Type B pancreatic cell (in vitro differentiated cells): ENCODE results near the gene FAM193A. TPM values are rescaled to one million over a fixed set of nuclear protein-coding genes. Genes with fewer than 3 reads are reported as not detected.

Experiments
- DNase-seq: peaks from one replicate; pipeline ENCODE4 v3.0.0; 2021; ENCODE audit warnings: mixed read lengths; ENCODE audit not compliant: unreplicated experiment; ENCODE audit errors: extremely low spot score
- H3K27ac Mint-ChIP-seq: 2 replicates; pipeline ENCODE4 v1.8.0; 2021; ENCODE audit warnings: mild to moderate bottlenecking, mixed read lengths
- H3K27me3 Mint-ChIP-seq: 2 replicates; pipeline ENCODE4 v1.8.0; 2021; ENCODE audit warnings: mixed read lengths
- H3K36me3 Mint-ChIP-seq: 2 replicates; pipeline ENCODE4 v1.8.0; 2021; ENCODE audit warnings: mixed read lengths
- H3K4me1 Mint-ChIP-seq: one replicate; pipeline ENCODE4 v1.8.0; 2021; ENCODE audit warnings: mixed read lengths; ENCODE audit not compliant: unreplicated experiment
- H3K4me3 Mint-ChIP-seq: 2 replicates; pipeline ENCODE4 v1.8.0; 2021; ENCODE audit warnings: mild to moderate bottlenecking, mixed read lengths
- H3K9me3 Mint-ChIP-seq: 2 replicates; pipeline ENCODE4 v1.8.0; 2021; ENCODE audit warnings: mixed read lengths
- total RNA-seq: library from RNA; stranded (reverse); gene quantifications from 2 replicates; pipeline ENCODE4 v1.2.1, GENCODE V29; 2021; ENCODE audit warnings: low replicate concordance
- TF ChIP-seq, protein P1 (sequence below): fragments of 200-600 bp; sonication (generic); conservative IDR thresholded peaks from 2 replicates; pipeline ENCODE4 v1.5.0; 2021; ENCODE audit warnings: antibody characterized with exemption, mild to moderate bottlenecking

FAM193A gene
- total RNA-seq, 1 donor from 2014 or later: 37.1 TPM

GRCh38 chr4:2643555-2643954 lies 107.1 kb downstream of the FAM193A start:
- TF ChIP-seq, protein P1, sequence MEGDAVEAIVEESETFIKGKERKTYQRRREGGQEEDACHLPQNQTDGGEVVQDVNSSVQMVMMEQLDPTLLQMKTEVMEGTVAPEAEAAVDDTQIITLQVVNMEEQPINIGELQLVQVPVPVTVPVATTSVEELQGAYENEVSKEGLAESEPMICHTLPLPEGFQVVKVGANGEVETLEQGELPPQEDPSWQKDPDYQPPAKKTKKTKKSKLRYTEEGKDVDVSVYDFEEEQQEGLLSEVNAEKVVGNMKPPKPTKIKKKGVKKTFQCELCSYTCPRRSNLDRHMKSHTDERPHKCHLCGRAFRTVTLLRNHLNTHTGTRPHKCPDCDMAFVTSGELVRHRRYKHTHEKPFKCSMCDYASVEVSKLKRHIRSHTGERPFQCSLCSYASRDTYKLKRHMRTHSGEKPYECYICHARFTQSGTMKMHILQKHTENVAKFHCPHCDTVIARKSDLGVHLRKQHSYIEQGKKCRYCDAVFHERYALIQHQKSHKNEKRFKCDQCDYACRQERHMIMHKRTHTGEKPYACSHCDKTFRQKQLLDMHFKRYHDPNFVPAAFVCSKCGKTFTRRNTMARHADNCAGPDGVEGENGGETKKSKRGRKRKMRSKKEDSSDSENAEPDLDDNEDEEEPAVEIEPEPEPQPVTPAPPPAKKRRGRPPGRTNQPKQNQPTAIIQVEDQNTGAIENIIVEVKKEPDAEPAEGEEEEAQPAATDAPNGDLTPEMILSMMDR: no peak
- peak; percentile 52 for DNase-seq
- H3K36me3 Mint-ChIP-seq: peaks cover 14% of the 10 kb centered on the region
- H3K4me3 Mint-ChIP-seq: no peak overlapping the region
- H3K27me3 Mint-ChIP-seq: no peaks in the 10 kb centered on the region
- no peaks in the 10 kb centered on the region for H3K4me1 Mint-ChIP-seq
- no peaks in the 10 kb centered on the region for H3K9me3 Mint-ChIP-seq
- no peak overlapping the region for H3K27ac Mint-ChIP-seq

DNA sequence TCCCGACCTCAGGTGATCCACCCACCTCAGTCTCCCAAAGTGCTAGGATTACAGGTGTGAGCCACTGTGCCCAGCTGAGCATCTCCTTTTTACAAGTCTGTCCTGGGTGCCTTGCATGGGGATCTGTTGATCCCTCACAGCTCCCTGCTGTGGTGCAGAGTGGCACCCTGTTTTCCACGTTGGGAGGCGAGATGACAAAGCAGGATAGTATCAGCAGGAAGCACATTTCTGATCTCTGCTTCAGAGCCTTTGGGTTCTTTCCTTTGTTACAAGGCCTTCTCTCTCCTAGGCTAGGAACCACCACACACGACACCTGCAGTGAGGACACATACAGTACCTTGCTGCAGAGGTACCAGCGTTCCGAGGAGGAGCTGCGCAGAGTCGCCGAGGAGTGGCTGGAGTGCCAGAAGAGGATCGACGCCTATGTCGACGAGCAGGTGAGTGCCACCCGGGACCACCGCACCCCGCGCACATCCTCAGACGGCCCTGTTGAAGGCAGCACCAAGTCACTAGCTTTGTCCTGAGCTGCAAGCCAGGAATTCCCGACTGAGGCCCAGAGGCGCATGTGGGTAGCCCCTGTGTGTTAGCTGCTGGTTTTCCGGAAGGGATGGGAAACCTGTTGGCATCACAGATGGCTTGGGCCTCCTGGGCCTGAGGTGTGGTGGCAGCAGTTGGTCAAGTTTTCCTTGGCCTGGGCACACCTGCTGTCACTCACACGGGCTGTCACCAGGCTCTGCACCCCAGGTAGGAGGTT lies 110.1 kb downstream of the FAM193A start:
- no peaks in the 10 kb centered on the region for H3K9me3 Mint-ChIP-seq
- H3K27me3 Mint-ChIP-seq: no peaks in the 10 kb centered on the region
- TF ChIP-seq, protein P1: no peak
- no peak overlapping the region for H3K27ac Mint-ChIP-seq
- peaks cover 16% of the 10 kb centered on the region for H3K36me3 Mint-ChIP-seq
- no peak overlapping the region for H3K4me3 Mint-ChIP-seq
- no peak for DNase-seq
- peaks cover 1% of the 10 kb centered on the region for H3K4me1 Mint-ChIP-seq

DNA sequence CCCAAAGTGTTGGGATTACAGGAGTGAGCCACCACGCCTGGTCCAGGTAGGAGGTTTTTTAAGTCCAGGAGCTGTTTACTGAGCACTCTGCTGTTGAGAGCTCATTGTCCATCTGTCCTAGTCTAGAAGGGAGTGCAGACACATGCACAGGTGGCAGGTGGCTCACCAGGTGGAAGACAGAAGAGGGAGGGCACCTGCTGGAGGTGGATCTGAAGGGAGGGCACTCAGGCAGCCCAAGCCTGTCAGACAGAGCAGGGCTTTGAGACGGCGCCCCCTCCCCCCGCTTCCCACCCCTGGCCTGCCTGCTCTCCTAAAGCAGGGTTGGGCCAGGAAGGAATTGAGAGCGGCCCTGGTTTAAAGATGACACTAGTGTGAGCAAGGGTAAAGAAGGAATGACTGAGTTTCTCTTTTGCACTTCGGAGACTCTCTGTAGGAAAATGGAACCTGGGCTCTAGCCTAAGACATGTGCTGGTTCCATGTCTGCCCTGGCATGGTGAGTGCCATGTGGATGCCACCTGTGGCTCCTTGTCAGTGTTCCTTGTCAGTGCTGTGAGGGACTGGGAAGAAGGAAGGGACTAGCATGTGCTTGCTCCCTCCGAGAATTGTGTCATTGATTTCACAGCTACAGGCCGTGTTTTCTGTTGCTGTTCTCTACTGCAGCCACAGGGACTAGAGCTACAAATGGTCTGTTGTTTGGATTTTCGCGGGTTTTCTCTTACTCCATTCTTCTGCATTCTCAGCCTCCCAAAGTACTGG lies 111.1 kb downstream of the FAM193A start:
- Mint-ChIP-seq H3K27ac (no peak overlapping the region), H3K27me3 (no peaks in the 10 kb centered on the region), H3K36me3 (peaks cover 23% of the 10 kb centered on the region), H3K9me3 (no peaks in the 10 kb centered on the region), H3K4me3 (no peak overlapping the region), H3K4me1 (peaks cover 8% of the 10 kb centered on the region)
- TF ChIP-seq, protein P1: no peak
- no peak for DNase-seq

GRCh38 chr4:2648159-2648814 lies 111.8 kb downstream of the FAM193A start:
- H3K4me3 Mint-ChIP-seq: no peak overlapping the region

GRCh38 chr4:2649604-2650114 lies 113.2 kb downstream of the FAM193A start:
- Mint-ChIP-seq H3K27me3 (no peaks in the 10 kb centered on the region), H3K9me3 (no peaks in the 10 kb centered on the region), H3K36me3 (peaks cover 27% of the 10 kb centered on the region), H3K27ac (no peak overlapping the region), H3K4me3 (no peak overlapping the region), H3K4me1 (peaks cover 13% of the 10 kb centered on the region)
- TF ChIP-seq, protein P1: no peak
- no peak for DNase-seq

More at GRCh38 chr4:2648159-2648814, 111.8 kb downstream of the FAM193A start:
- Mint-ChIP-seq H3K27me3 (no peaks in the 10 kb centered on the region), H3K4me1 (peaks cover 9% of the 10 kb centered on the region), H3K9me3 (no peaks in the 10 kb centered on the region), H3K36me3 (peaks cover 24% of the 10 kb centered on the region), H3K27ac (no peak overlapping the region)
- TF ChIP-seq, protein P1: no peak
- no peak for DNase-seq
